ENCODE results near the gene PPHLN1. TPM values are rescaled to one million over a fixed set of nuclear protein-coding genes. Genes with fewer than 3 reads are reported as not detected.

The PPHLN1 gene
- total RNA-seq, 1 experiment from 2014 or later = 19.8 TPM

DNA sequence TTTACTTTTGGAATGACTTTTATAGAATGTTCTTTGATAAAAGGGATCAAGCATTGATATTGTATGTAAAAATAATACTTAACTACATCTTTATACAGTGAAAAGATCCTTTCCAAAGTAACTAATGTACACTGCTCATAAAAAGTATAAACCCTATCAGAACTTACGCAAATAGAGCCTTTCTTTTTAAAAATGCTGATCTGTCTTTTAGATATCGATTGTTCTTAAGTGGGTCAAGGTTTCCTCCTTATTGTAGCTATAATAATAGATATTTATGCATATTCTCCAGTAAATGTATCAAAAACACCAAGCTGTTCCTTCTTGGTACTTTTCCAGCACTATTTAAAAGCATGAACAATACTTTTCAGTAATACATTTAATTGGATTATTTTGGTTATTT is 68.5 kb downstream of the PPHLN1 start:
- Histone ChIP-seq H3K27me3 (no peaks in the 10 kb centered on the region), H3K4me3 (no peak overlapping the region), H3K36me3 (peaks cover 7% of the 10 kb centered on the region; the same call in 1 of the 2 replicates), H3K9me3 (no peaks in the 10 kb centered on the region)
- DNase-seq = no peak

DNA sequence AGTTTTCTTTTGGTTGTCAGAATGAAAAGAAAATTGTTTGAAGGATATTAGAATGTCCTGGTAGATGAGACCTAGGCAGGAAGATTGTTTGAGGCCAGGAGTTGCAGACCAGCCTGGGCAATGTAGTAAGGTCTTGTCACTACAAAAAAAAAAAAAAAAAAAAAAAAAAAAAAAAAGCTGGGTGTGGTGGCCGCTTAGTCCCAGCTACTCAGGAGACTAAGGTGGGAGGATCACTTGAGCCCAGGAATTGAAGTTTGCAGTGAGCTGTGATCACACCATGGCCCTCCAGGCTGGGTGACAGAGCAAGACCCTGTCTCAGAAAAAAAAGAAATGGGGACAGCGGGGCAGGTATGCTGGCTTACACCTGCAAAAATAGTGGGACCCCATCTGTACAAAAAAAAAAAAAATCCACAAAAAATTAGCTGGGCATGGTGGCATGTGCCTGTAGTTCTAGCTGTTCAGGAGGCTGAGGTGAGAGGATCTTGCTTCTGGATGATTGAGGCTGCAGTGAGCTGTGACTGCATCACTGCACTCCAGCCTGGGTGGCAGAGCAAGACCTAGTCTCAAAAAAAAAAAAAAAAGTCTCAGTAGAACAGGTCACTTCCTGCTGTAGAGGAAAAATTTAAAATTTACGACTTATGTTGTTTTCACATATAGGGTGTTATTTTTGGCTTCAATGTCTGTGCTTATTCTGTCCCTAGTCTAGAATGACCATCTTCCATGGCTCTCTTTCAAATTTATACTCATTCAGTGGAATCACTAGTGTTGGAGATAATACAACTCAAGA is 70.7 kb downstream of the PPHLN1 start:
- Histone ChIP-seq H3K27me3 (no peaks in the 10 kb centered on the region), H3K36me3 (peaks cover 26% of the 10 kb centered on the region), H3K9me3 (peaks cover 3% of the 10 kb centered on the region; the same call in 1 of the 2 replicates), H3K4me3 (no peak overlapping the region)
- no peak for DNase-seq

DNA sequence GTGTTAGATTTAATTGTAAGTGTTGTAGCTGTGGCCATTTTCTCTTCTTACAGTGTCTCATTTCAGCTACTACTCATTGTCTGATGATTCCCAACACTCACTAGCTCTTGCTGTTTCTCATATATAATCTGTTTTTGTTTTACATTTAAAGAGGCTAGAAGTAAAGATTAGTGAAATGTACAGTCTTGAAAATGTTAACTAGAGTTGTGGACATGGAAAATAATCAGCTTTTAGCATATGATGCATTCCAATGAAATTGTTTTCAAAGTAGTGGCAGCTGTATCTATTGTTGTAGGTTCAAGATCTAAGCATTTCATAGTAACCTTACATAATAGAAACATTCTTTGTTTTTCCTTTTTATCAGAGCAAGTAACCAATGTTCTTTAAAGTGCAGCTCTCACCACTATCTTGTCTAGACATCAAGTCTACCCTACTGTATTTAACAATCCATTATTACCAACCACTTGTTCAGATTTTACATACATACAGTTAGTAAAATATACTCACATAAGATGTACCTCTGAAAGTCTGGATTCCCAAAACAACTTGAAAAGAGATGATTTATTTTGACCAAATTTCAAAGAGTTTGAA is 76.9 kb downstream of the PPHLN1 start:
- Histone ChIP-seq H3K36me3 (peaks cover 32% of the 10 kb centered on the region), H3K9me3 (peaks cover 3% of the 10 kb centered on the region; the same call in 1 of the 2 replicates), H3K27me3 (no peaks in the 10 kb centered on the region), H3K4me3 (no peak overlapping the region)
- DNase-seq = no peak

DNA sequence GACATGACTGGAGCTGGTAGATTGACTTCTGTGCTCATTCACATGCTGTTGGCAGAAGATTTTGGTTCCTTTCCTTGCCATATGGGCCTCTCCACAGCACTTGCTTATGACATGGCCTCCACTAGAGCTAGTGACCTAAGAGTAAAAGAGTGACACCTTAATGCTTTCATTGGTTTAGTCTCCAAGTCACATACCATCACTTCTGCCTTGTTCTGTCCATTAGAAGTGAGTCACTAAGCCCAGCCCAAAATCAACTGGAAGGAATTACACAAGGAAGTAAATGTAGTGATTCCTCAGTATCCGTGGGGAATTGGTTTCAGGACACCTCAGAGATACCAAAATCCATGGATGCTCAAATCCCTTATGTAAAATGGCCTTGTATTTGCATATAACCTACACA is 81.3 kb downstream of the PPHLN1 start:
- Histone ChIP-seq H3K36me3 (peaks cover 7% of the 10 kb centered on the region), H3K4me3 (no peak overlapping the region), H3K27me3 (no peaks in the 10 kb centered on the region), H3K9me3 (no peaks in the 10 kb centered on the region)
- DNase-seq = no peak

DNA sequence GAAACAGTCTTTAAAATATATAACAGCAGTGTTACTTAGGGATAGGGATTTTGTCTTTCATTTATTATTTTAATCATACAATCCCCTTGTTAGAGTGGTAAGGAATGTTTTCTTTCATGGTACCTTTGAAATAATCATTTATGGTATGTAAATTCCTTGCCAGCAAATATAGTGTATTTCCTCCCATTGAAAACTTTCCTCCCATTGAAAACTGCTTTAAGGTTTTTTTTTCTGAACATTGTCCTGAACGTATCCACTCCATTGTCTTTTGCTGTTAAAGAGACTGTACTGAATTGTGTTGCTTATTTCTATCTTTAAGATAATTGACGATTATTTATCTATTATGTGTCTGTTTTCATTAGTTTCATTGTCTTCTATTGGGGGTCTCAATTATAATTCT is 83.5 kb downstream of the PPHLN1 start:
- DNase-seq = no peak
- no peaks in the 10 kb centered on the region for H3K27me3 ChIP-seq
- no peak overlapping the region for H3K4me3 ChIP-seq
- H3K36me3 ChIP-seq = peaks cover 5% of the 10 kb centered on the region
- no peaks in the 10 kb centered on the region for H3K9me3 ChIP-seq

DNA sequence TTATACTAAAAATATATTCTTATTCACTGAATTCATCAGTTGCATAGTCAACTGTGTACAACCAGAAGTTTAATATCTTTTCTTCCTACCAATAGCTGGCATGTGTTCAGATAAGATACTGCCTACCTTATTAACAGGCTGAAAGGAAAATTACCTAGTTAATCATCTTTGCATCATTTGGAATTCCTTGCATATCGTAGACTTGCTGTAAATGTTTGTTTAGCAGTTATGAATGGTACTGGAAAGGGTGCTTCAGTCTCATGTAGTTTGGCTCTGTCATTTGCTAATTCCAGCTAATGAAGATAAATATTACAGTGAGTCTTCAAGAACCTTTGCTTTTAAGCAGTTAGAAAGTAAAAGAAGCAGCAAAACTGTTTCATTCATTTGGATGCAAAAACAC is 84.4 kb downstream of the PPHLN1 start:
- Histone ChIP-seq H3K9me3 (no peaks in the 10 kb centered on the region), H3K4me3 (no peak overlapping the region), H3K27me3 (no peaks in the 10 kb centered on the region), H3K36me3 (peaks cover 3% of the 10 kb centered on the region; the same call in 1 of the 2 replicates)
- no peak for DNase-seq

- Histone ChIP-seq H3K9me3 (no peaks in the 10 kb centered on the region), H3K27me3 (no peaks in the 10 kb centered on the region), H3K36me3 (no peaks in the 10 kb centered on the region; the same call in 1 of the 2 replicates), H3K4me3 (no peak overlapping the region)
- DNase-seq = no peak
These were observed 94.4 kb downstream of the PPHLN1 start for GRCh38 chr12:42420395-42420794.

DNA sequence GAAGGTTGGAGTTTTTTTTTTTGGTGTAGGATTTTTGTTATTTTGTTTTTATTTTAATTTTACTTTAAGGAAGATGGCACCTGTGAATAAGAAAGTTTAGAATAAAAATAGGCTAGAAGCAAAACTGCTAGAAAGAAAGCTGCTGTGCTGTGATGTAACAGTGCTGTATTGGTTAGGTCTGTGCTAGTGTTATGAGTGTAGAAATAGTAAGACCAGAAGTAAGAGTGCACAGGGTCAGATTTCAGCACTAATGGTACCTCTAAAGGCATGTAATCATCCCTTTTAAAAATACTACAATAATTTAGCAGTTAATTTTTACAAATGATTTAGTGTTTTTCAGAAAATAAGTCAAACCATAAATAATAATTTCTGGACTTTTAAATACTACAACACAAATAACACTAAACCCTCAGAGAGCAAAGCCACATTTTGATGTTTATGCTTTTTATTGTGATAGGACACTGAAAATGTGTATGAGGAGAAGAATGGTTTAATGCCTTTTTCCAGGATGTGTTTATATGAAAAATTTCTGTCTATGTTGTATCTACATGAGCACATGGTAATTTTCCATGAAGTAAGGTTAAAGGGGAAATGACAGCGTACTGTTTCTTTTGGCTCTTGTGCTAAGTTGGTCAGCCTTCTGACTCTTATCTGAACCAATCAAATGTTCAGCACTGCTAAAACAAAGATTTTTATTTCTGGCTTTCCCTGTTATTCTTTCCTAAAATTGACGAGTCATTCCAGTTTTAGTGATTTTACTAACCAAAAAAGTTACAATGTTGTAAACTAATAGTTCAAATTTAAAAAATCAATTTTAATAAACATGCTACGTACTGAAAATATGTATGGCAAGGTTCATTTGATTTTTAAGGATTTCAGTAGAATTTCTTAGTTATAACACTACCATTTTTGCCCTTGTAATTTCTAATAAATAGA is 96.1 kb downstream of the PPHLN1 start:
- no peak overlapping the region for H3K4me3 ChIP-seq
- no peak for DNase-seq
- H3K27me3 ChIP-seq = no peaks in the 10 kb centered on the region
- H3K9me3 ChIP-seq = no peaks in the 10 kb centered on the region
- no peaks in the 10 kb centered on the region; the same call in 1 of the 2 replicates for H3K36me3 ChIP-seq

GRCh38 chr12:42422785-42423184 is 96.8 kb downstream of the PPHLN1 start:
- no peak for DNase-seq
- no peak overlapping the region for H3K4me3 ChIP-seq

DNA sequence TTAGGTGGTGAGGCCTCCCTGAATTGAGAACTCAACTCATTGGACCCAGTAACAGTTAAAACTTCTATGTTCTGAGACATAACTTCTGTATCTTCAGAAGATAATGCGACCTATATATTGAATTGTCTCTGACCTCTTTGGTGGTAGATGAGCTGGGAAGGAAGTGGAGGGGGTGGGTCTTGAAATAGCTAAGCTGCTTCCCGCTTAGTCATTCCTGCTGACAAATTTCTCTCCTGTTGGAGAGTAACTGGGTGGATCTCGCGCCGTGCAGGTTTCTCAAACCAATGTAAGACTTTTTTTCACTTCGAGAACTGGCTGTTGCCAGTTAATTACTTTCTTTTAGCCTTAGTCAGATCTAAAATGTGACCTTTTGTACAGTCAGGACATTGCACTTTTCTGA is 100.8 kb downstream of the PPHLN1 start:
- Histone ChIP-seq H3K9me3 (no peaks in the 10 kb centered on the region), H3K36me3 (peaks cover 7% of the 10 kb centered on the region), H3K27me3 (no peaks in the 10 kb centered on the region), H3K4me3 (no peak overlapping the region)
- DNase-seq = peak; percentile 36

More at GRCh38 chr12:42422785-42423184, 96.8 kb downstream of the PPHLN1 start:
- Histone ChIP-seq H3K9me3 (no peaks in the 10 kb centered on the region), H3K36me3 (peaks cover 5% of the 10 kb centered on the region), H3K27me3 (no peaks in the 10 kb centered on the region)

GRCh38 chr12:42428850-42429249 is 102.9 kb downstream of the PPHLN1 start:
- no peak for DNase-seq
- Histone ChIP-seq H3K9me3 (no peaks in the 10 kb centered on the region), H3K27me3 (no peaks in the 10 kb centered on the region), H3K4me3 (no peak overlapping the region), H3K36me3 (peaks cover 11% of the 10 kb centered on the region)

GRCh38 chr12:42432517-42433140 is 106.7 kb downstream of the PPHLN1 start:
- H3K36me3 ChIP-seq = peaks cover 8% of the 10 kb centered on the region
- H3K27me3 ChIP-seq = no peaks in the 10 kb centered on the region
- no peaks in the 10 kb centered on the region for H3K9me3 ChIP-seq
- no peak for DNase-seq
- no peak overlapping the region for H3K4me3 ChIP-seq

DNA sequence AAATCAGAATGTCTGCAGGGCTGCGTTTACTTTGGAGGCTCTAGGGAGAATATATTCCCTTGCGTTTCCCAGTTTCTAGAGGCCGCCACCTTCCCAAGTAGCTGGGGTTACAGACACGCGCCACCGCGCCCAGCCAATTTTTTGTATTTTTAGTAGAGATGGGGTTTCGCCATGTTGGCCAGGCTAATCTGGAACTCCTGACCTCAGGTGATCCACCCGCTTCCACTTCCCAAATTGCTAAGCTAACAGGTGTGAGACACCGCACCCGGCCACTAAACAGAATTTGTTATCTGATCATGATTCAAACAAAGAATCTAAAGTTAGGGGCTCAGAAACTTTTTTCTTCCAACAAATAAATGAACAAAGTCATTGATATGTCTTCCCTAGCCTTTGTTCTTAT is 114.6 kb downstream of the PPHLN1 start:
- Histone ChIP-seq H3K4me3 (no peak overlapping the region), H3K9me3 (no peaks in the 10 kb centered on the region), H3K27me3 (no peaks in the 10 kb centered on the region), H3K36me3 (peaks cover 25% of the 10 kb centered on the region)
- DNase-seq = no peak

- peaks cover 25% of the 10 kb centered on the region for H3K36me3 ChIP-seq
- no peak overlapping the region for H3K4me3 ChIP-seq
- H3K27me3 ChIP-seq = no peaks in the 10 kb centered on the region
- no peaks in the 10 kb centered on the region for H3K9me3 ChIP-seq
- DNase-seq = no peak
These were observed 116.4 kb downstream of the PPHLN1 start for GRCh38 chr12:42442311-42442759.

DNA sequence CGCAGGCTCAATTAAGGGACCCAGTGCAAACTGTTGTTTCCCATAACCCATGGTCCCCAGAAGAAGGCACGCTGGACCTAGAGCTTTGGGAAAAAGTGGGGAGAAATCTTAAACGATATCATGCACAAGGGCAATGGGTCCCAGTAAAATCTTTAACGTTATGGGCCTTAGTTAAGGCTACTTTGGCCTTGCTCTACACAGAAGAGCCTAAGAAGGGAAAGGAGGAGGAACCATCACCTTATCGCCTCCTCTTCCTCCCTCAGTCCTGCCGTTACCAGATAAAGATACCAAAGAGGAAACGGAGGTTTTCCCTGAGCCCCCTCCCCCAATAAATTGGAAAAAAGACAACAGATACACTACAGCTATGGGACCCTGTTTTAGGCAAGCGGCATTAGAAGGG is 116.9 kb downstream of the PPHLN1 start:
- Histone ChIP-seq H3K36me3 (peaks cover 25% of the 10 kb centered on the region), H3K9me3 (no peaks in the 10 kb centered on the region), H3K27me3 (no peaks in the 10 kb centered on the region), H3K4me3 (no peak overlapping the region)
- DNase-seq = no peak

GRCh38 chr12:42444192-42444943 is 118.4 kb downstream of the PPHLN1 start:
- Histone ChIP-seq H3K9me3 (no peaks in the 10 kb centered on the region), H3K27me3 (no peaks in the 10 kb centered on the region), H3K36me3 (peaks cover 33% of the 10 kb centered on the region), H3K4me3 (no peak overlapping the region)
- no peak for DNase-seq
